ENCODE results near the gene IP6K3. TPM values are rescaled to one million over a fixed set of nuclear protein-coding genes. Genes with fewer than 3 reads are reported as not detected.

The IP6K3 gene
- total and polyA plus RNA-seq, 2 experiments from 2014 or later: 0.14 to 0.16 TPM

GRCh38 chr6:33732385-33732784 lies 14.3 kb downstream of the IP6K3 start (continued):
- TF ChIP-seq REST (IDR thresholded peaks at IDR 0.05; ENCODE audit: unreplicated experiment): no peak
- no peak for TF ChIP-seq EZH2phosphoT487 (IDR thresholded peaks at IDR 0.05; ENCODE audit: unreplicated experiment)
- TF ChIP-seq CREB1 (CRISPR knock-in tag; IDR thresholded peaks at IDR 0.05; ENCODE audit: low read depth): no peak
- TF ChIP-seq ZNF331 (CRISPR knock-in tag; IDR thresholded peaks at IDR 0.05; ENCODE audit: low read depth): no peak
- TF ChIP-seq EZH2 (IDR thresholded peaks at IDR 0.05; ENCODE audit: low read depth, unreplicated experiment): no peak

- no peaks in the 10 kb centered on the region for H3K27me3 ChIP-seq (ENCODE audit: insufficient read depth)
- H3K9me2 ChIP-seq (ENCODE audit: insufficient read depth): no peaks in the 10 kb centered on the region
- Mint-ChIP-seq H3K27me3 (ENCODE audit: insufficient read depth, low read depth, poor library complexity) (peaks cover 7% of the 10 kb centered on the region), H3K4me1 (no peaks in the 10 kb centered on the region; the same call in 2 of the 3 replicates), H3K4me3 (no peak overlapping the region), H3K9me3 (no peaks in the 10 kb centered on the region), H3K27ac (no peak overlapping the region), H3K36me3 (ENCODE audit: low read depth) (no peaks in the 10 kb centered on the region)
- no peak overlapping the region for H3K27ac ChIP-seq (ENCODE audit: low read depth)
- ATAC-seq: no peak
- H3F3A ChIP-seq (replicated peaks; ENCODE audit: low read depth): no peaks in the 10 kb centered on the region
- no peak overlapping the region for H3K4me3 ChIP-seq
- H4K20me1 ChIP-seq (replicated peaks; ENCODE audit: insufficient read depth): no peaks in the 10 kb centered on the region
- H3K79me2 ChIP-seq (replicated peaks; ENCODE audit: insufficient read depth): no peaks in the 10 kb centered on the region
- H2AFZ ChIP-seq: no peak overlapping the region
- H3K36me3 ChIP-seq (ENCODE audit: insufficient read depth): no peaks in the 10 kb centered on the region; the same call in 1 of the 2 replicates
- no peak for DNase-seq (ENCODE audit: low spot score)
- no peak overlapping the region for H3K4me2 ChIP-seq
- no peaks in the 10 kb centered on the region for H3K4me1 ChIP-seq (ENCODE audit: insufficient read depth)
- TF ChIP-seq ZNF331 (CRISPR knock-in tag; IDR thresholded peaks at IDR 0.05; ENCODE audit: low read depth) (no peak), NANOG (IDR thresholded peaks at IDR 0.05; ENCODE audit: borderline replicate concordance) (no peak), ETS1 (IDR thresholded peaks at IDR 0.05) (no peak), CTCF (conservative IDR thresholded peaks at IDR 0.05; ENCODE audit: low read depth in 2 of 2) (no peak), ZNF462 (CRISPR knock-in tag; IDR thresholded peaks at IDR 0.05) (no peak), CREB1 (CRISPR knock-in tag; IDR thresholded peaks at IDR 0.05; ENCODE audit: low read depth) (no peak)
These were observed 14.9 kb downstream of the IP6K3 start for GRCh38 chr6:33731751-33732282.

Measured in GM23338 (cell line).